CD4-positive, alpha-beta T cell treated with Interleukin-1 beta for 1 hour (primary cell): Measurements from ENCODE around the gene RANBP1.
"Not testable (repeated sequence)": the region's sequence is repeated elsewhere in the genome, so short reads cannot be mapped to it uniquely, and the experiment has no call there.

Experiments used
- DNase-seq, 2 donors: peaks; one replicate each; pipeline ENCODE4 v3.0.0-alpha.2; 2020 to 2022

RANBP1 gene

DNA sequence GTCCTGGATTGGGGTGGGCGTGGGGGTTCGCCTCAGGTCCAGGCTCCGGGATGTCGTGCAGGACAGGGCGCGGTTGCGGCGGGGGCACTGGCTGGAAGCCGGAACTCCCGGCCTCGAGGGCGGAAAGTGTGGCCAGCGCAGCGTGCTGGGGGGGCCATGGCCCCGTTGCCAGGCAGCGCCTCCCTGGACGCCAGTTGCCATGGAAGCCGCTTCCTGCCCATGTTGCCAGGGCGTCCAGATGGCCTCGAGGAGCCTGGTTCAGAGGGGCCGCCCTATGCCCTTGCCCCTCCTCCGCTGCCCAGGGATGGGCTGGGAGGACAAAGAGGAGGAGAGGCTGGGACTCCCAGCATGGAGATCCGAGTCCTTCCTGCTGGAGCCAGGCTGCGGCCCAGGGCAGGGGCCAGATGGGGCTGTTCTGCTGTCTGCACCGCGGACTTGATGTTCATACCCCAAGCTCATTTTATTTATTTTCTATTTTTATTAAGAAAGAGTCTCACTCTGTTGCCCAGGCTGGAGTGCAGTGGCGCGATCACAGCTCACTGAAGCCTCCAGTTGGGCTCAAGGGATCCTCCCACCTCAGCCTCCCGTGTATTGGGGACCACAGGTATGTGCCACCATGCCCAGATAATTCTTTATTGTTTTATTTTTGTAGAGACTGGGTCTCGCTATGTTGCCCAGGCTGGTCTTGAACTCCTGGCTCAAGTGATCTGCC lies 39.6 kb downstream of the RANBP1 start:
- peak; percentile 12 to 13 for DNase-seq

- DNase-seq, result no peak
These were observed 40.1 kb downstream of the RANBP1 start for GRCh38 chr22:20156042-20156389.

DNA sequence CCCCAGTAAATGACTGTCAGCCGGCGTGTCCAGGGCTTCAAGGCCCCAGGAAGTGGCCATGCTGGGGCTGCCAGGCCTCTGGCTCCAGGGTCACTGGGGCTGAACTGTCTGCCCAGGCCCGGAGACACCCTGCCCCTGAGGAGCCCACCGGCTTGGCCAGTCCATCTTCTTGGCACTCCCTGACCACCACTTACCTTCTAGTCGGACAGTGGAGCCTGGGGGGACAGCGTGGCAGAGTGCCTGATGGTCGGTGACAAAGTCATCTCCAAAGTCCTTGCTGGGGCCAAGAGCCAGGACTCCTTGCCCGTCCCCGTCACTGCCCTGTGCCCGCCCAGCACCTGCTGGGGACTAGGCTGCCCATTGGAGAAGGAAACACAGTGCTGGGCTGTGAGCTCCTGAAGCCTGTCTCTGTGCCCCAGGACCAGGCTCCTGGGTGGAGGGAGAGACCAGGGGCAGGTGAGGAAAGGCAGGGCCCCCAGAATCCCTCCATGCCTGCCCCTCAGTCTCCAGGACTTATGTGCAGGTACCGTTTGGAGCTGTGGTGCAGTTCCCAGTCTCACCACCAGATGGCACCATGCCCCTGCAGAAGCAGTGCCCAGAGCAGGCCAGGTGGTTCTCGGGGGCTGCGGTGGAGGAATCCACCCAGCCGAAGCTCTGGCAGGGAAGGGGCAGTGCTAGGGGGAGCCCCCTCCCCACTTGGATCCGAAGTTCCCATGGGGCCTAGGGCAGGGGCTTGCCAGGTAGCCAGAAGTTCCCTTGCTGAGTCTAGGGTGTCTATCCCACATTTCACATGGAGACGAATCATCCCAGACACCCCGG lies 40.9 kb downstream of the RANBP1 start:
- DNase-seq, result peak; percentile 86 to 88

DNA sequence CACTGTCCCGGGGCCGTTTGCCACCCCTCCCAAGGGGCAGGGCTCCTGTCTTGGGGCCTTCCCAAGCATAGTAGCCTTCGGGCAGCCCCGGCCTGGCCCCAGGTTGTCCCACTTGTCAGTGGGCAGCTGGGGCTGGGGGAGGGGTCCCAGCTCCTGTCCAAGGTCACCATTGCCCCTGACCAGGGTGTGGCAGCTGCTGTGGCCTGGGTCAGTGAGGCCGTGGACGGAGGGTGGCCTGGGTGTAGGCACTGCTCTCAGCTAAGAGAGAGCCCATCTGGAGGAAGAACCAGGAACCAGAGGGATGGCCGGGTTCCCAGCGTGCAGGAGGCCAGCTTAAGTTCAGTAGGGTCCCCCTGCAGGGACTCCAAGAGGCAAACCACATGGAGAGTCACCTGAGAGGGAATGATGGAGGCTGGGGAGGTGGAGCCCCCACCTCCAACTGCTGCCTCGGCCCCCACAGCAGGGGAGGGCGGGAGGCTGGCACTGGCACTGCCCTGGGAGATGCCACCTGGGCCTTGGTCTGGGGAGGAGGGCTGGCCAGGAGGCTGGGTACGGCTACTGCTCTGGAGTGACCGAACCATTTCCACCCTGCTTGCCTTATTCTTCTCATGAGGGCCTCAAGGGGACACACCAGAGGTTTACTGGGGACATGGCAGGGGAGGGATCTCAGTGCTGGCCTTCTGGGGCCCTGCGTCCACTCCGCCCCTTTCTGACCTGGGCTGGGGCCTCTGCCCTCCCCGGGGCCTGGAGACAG lies 41.7 kb downstream of the RANBP1 start:
- no peak for DNase-seq

- DNase-seq, result no peak
These were observed 42.6 kb downstream of the RANBP1 start for GRCh38 chr22:20158391-20159036.

- DNase-seq, result no peak
These were observed 43.2 kb downstream of the RANBP1 start for GRCh38 chr22:20159076-20159475.

DNA sequence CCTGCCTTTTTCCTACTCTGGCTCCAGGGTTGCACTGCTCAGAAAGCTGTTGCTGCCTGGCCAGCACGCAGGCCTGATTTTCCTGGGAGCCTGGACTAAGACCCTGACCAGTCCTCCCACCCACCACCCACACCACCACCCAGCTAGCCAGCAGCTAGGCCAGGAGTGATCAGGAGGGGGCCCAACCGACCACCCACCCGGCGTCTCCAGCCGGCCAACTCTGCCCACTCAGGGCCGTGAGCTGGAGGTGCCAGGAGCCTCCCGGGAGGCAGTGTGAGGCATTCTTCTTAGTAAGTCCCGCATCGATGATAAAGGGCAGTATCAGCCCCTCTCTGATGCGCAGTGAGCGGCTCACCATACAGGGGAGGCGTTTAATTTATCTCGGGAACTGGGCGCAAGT lies 43.6 kb downstream of the RANBP1 start:
- DNase-seq, result not testable (repeated sequence)

DNA sequence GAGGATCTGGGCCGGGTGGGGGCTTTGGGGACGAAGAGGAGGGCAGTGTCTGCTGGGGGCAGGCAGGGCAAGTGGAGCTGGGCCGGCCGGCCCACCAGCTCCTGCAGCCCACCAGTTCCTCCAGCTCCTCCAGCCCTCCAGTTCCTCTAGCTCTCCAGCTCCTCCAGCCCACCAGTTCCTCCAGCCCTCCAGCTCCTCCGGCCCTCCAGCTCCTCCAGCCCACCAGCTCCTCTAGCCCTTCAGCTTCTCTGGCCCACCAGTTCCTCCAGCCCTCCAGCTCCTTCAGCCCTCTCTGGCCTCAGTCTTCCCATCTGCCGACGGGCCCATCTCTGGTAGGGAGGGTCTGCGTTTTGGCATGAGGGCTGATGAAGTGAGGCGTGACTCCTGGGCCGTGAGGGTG lies 44.1 kb downstream of the RANBP1 start:
- DNase-seq, result no peak

- no peak for DNase-seq
These were observed 49.0 kb downstream of the RANBP1 start for GRCh38 chr22:20164863-20165262.

- DNase-seq, result no peak
These were observed 49.5 kb downstream of the RANBP1 start for GRCh38 chr22:20165421-20165820.

- no peak for DNase-seq
These were observed 50.0 kb downstream of the RANBP1 start for GRCh38 chr22:20165913-20166312.

- no peak for DNase-seq
These were observed 50.8 kb downstream of the RANBP1 start for GRCh38 chr22:20166703-20167102.

DNA sequence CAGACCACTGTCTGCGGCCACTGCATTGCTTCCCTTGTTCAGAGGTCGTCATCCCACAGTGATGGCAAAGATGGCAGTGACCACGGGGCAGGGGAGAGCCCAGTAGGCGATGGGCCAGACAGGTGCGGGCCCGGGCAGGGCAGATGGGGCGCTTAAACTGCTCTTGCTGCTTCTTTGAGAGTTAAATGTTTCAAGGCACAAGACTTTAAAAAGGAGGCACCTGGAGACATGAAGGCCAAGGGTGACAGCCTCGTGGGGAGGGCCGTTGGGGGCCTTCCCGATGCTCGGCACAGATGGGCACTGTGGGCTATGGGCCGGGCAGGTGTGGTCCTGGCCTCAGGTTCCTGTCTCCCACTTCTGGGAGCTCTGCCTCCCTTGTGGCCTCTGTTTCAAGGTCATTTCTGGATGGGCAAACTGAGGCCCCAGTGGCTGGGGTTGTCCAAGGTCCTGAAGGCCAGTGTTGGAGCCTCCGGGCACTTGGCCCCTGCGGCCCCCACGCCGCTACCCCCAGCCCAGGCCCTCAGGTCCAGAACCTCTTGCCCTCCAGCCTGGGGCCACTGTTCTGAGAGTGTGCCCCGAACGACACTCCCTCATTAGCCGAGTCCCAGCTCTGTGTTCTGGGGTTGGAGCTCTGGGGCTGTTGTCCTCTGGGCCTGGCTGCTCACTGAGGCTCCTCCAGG lies 51.9 kb downstream of the RANBP1 start:
- DNase-seq, result no peak

- DNase-seq, result no peak
These were observed 53.4 kb downstream of the RANBP1 start for GRCh38 chr22:20169253-20169822.

DNA sequence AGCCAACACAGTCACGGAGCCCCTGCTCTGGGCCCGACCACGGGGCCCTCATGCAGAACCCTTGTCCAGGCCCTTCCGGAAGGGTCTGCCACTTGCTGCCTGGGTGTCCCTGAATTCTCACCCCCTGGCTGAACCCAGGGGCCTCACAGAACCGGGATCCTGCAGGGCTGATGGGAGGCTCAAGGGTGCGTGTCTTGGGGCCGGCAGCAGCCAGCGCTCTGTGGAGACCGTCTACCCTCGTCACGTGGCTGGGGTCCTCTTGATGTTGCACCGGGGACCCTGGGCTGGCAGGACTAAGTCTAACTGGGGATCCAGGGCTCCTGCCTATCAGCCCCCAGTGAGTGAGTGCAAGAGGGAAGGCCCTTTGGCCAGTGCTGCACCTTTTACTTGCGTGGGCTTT lies 54.3 kb downstream of the RANBP1 start:
- DNase-seq, result no peak

DNA sequence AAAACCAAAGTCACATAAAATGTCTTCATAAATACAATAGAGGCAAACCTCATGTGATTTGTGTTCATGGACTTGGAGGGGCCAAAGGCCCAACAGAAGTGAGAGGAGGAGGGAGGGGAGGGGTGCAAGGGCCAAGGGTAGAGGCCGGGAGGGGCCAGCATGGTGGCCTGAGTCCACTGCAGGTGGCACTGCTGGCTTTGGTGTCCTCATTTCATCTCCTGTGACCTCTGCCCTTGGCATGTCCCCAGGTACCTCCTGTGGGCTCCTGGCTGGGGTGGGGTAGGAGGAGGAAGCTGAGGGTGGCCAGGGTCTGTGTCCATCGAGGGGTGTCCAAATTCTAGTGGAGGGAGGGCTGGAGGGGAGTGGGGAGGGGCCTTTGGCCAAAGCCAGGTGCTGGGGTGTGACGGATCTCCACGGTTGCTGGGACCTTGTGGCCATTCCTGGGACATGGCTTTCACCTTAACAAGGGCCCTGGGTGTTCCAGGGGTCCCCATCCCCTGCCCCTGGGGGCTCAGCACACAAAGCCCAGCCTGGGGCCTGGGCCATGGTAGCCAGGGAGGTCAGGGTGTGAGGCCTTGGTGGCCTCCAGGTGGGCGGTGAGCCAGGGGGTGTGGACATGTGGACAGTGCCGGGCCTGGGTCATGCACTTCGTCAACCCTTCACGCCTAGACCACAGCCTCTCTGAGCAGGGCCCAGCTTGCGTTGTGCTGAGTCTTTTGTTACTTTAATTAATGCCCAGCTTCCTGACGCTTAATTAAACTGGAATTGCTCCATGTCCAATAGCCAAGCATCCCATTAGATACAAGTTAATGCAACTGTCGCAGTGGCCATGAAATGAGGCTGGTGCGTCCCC lies 55.6 kb downstream of the RANBP1 start:
- no peak for DNase-seq

DNA sequence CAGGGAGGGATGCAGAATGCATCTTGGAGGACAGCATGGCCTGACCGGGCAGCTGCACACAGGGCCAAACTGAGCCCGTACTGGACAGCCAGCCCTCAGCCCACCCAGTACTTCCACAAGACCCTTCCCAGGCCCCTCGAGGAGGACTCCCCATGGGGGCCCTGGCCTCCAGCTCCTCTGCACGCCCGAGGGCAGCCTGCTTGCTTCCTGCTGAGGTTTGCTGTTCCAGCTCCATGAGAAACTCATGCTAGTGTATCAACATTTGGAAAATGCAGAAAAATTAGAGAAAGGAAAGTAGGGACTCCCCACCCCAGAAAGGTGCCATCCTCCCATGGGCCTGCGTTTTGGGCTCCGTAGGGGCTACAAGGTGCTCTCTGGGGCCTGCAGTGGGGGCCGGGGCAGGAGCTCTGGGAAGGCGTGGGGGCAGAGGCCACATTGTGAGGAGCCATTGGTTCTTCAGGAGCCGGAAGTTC lies 56.3 kb downstream of the RANBP1 start:
- DNase-seq, result no peak

DNA sequence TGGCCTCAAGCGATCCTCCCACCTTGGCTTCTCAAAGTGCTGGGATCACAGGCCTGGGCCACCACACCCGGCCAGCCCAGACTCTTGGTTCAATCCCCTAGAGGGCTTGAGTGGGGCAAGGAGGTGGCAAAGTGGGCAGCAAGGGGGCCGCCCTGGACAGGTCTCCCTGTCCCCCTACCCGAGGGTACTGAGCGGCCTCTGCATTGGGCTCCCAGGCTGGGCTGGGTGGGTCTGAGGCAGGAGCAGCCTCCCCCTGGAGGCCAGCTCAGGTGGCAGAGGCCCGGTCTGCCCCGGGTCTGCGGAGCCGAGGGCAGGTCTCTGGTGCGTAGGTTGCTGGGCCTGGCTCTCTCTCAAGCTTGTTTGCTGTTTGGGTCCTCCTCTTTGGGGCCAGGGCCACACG lies 57.3 kb downstream of the RANBP1 start:
- DNase-seq, result no peak

DNA sequence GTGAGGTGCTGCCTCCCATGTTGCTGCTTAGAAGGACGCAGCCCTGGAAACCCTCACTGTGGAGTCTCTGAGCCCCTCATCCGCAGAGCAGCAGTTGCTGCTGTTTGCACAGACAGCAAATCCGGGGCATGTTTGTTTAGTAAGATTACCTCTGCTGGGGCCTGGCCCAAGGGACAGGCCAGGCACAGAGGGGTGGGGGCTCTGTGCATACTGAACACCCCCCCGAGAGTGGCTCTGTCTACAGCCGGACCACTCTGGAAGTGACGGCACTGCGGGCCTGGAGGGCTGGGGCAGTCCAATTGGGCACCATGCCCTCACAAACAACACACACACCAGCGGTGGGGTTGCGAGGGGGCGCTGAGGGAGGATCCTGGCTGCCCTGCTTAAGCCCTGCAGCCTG lies 57.9 kb downstream of the RANBP1 start:
- no peak for DNase-seq

- no peak for DNase-seq
These were observed 59.1 kb downstream of the RANBP1 start for GRCh38 chr22:20174785-20175596.
